Measurements from ENCODE around the gene KRT82.

DNA sequence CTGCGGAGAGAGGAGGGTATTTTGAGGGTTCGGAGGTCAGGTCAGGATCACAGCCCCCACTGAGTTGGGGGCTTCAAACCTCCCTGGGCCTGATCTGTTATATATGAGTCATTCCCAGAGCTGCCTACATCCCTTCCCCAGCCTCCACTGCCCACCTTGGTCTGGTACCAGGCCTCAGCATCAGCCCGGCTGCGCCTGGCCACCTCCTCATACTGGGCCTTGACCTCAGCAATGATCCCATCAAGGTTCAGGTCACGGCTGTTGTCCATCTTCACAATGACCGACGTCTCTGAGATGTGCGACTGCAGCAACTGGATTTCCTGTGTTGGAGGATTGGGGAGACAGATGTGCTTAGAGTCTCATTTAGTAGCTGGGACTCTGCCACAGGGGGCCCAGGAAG lies 24.9 kb downstream of the KRT82 start:
- TF ChIP-seq, protein P1, sequence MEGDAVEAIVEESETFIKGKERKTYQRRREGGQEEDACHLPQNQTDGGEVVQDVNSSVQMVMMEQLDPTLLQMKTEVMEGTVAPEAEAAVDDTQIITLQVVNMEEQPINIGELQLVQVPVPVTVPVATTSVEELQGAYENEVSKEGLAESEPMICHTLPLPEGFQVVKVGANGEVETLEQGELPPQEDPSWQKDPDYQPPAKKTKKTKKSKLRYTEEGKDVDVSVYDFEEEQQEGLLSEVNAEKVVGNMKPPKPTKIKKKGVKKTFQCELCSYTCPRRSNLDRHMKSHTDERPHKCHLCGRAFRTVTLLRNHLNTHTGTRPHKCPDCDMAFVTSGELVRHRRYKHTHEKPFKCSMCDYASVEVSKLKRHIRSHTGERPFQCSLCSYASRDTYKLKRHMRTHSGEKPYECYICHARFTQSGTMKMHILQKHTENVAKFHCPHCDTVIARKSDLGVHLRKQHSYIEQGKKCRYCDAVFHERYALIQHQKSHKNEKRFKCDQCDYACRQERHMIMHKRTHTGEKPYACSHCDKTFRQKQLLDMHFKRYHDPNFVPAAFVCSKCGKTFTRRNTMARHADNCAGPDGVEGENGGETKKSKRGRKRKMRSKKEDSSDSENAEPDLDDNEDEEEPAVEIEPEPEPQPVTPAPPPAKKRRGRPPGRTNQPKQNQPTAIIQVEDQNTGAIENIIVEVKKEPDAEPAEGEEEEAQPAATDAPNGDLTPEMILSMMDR (IDR thresholded peaks at IDR 0.05; ENCODE audit: low read depth, low read length) = no peak
- no peak for TF ChIP-seq EZH2phosphoT487 (IDR thresholded peaks at IDR 0.05; ENCODE audit: low read depth)

Data from OCI-LY3 (cell line).